Activated CD4-positive, alpha-beta T cell treated with anti-CD3 and anti-CD28 coated beads for 36 hours (primary cell): ENCODE data around the gene SPATC1L. TPM values are rescaled to one million over a fixed set of nuclear protein-coding genes. Genes with fewer than 3 reads are reported as not detected.
A peak's percentile ranks its signal among the peaks of the same experiment; 100 is the strongest.
"Not testable (repeated sequence)": the region's sequence is repeated elsewhere in the genome, so short reads cannot be mapped to it uniquely, and the experiment has no call there.

ENCODE experiments used
- ATAC-seq: fragments of 200-7000 bp; cut with Tn5 transposase; one replicate; pipeline ENCODE4 v1.10.0; 2021; ENCODE audit warnings: mild to moderate bottlenecking, moderate library complexity
- CTCF ChIA-PET: fragments of 350-600 bp; sonication (Branson Sonifier 250); formaldehyde crosslinking; loops from one replicate; lab custom pipeline; 2021; ENCODE audit warnings: antibody characterized with exemption; lab: Charles Lee
- POLR2A ChIA-PET: fragments of 350-600 bp; sonication (Branson Sonifier 250); formaldehyde crosslinking; loops from one replicate; lab custom pipeline; 2021; ENCODE audit warnings: antibody characterized with exemption, inconsistent platforms; lab: Charles Lee
- DNase-seq: peaks from one replicate; pipeline ENCODE4 v3.0.0-alpha.2; 2020
- H3K27ac Mint-ChIP-seq: one replicate; pipeline ENCODE4 v1.8.0; 2021; ENCODE audit warnings: mixed read lengths
- H3K27me3 Mint-ChIP-seq: one replicate; pipeline ENCODE4 v1.8.0; 2021; ENCODE audit warnings: mixed read lengths
- H3K36me3 Mint-ChIP-seq: one replicate; pipeline ENCODE4 v1.8.0; 2021; ENCODE audit warnings: low read depth, mixed read lengths
- H3K4me1 Mint-ChIP-seq: one replicate; pipeline ENCODE4 v1.8.0; 2021; ENCODE audit warnings: mixed read lengths
- H3K4me3 Mint-ChIP-seq: one replicate; pipeline ENCODE4 v1.8.0; 2021; ENCODE audit warnings: mild to moderate bottlenecking, moderate library complexity, mixed read lengths
- H3K9me3 Mint-ChIP-seq: one replicate; pipeline ENCODE4 v1.8.0; 2021; ENCODE audit warnings: low read depth, mixed read lengths
- intact Hi-C, 2 experiments: fragments of 100-400 bp; cut with DNase I in 1 of 2; cut with micrococcal nuclease in 1 of 2; formaldehyde crosslinking; loops; one replicate each; pipeline versions ENCODE4 v1.14.2 to v1.15.1; 2022 to 2024; cut with DNase I, micrococcal nuclease
- total RNA-seq, 2 experiments: library from RNA; stranded (reverse); gene quantifications; one replicate each; pipeline ENCODE4 v1.2.3, GENCODE V29; 2021

Gene SPATC1L
- total RNA-seq, 2 experiments from 2014 or later: 8.1 to 13.0 TPM

DNA sequence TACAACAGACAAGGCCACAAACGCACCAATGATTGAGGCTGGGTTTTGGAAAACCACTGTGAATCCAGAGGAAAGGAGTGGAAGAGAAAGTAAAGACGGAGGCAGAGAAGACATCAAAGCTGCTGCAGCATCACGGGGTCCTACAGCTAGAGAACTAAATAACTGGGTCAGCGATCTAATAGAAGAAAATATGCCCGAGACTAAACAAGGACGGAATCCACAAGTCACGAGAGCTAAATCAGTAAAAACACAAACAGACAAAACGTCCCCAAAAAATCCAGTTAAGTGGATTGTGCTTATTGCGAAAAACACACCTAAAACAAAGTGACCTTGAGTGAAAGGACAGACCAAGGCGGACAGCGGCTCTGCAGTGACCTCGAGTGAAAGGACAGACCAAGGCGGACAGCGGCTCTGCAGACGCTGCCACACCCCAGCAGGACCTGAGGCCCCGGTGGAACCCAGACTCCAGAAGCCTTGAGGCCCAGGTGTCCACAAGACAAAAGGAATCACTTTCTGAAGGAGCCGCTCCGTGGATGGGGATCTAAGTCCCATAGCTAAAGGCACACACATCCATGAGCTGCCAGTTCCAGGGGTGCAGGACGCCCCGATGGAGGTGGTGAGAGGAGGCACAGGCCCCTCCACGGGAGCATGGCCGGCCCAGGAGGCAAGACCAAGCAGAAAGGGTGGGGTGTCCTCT lies 34.9 kb downstream of the SPATC1L start:
- H3K27me3 Mint-ChIP-seq: no peaks in the 10 kb centered on the region
- no peak for ATAC-seq
- no peaks in the 10 kb centered on the region for H3K36me3 Mint-ChIP-seq
- CTCF ChIA-PET: interaction anchor here (1.0 kb wide), 1 partner anchor 9 kb away, joined by 3 read pairs; no protein-coding TSS in a partner anchor
- intact Hi-C loops: no loop called here
- H3K4me3 Mint-ChIP-seq: no peak overlapping the region
- H3K27ac Mint-ChIP-seq: no peak overlapping the region
- POLR2A ChIA-PET: no interaction called here
- peak; percentile 1 for DNase-seq
- H3K4me1 Mint-ChIP-seq: peaks cover 4% of the 10 kb centered on the region
- H3K9me3 Mint-ChIP-seq: no peaks in the 10 kb centered on the region

- Mint-ChIP-seq H3K36me3 (no peaks in the 10 kb centered on the region), H3K27me3 (no peaks in the 10 kb centered on the region), H3K4me3 (no peak overlapping the region), H3K4me1 (peaks cover 12% of the 10 kb centered on the region), H3K9me3 (no peaks in the 10 kb centered on the region), H3K27ac (no peak overlapping the region)
- ATAC-seq (no peak), DNase-seq (no peak)
- ChIA-PET CTCF (no interaction called here), POLR2A (no interaction called here)
- intact Hi-C loops: no loop called here
Measured at GRCh38 chr21:46148106-46148505, 36.2 kb downstream of the SPATC1L start.

DNA sequence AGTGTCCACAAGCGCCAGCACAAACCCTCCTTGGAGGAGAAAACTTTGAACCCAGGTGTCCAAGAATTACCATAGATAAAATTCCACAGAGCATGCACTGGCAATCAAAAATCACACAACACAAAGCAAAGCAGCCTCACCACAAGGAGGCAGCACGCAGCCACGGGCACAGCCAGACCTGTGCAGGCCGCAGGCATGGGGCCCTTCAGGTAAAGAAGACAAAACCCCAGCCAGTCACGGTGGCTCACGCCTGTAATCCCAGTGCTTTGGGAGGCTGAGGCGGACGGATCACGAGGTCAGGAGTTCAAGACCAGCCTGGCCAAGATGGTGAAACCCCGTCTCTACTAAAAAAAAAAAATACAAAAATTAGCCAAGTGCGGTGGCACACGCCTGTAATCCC lies 36.8 kb downstream of the SPATC1L start:
- H3K27ac Mint-ChIP-seq, H3K9me3 Mint-ChIP-seq, H3K36me3 Mint-ChIP-seq, H3K4me3 Mint-ChIP-seq, H3K27me3 Mint-ChIP-seq, POLR2A ChIA-PET: not testable (repeated sequence)
- intact Hi-C loops: loop anchor here in 1 of 2 experiments (1.0 kb wide), 1 partner anchor 138 kb away; the partner anchor contains the start of gene MCM3AP
- ATAC-seq (peak; percentile 21), DNase-seq (peak; percentile 77)
- CTCF ChIA-PET: interaction anchor here (0.7 kb wide), 1 partner anchor 107 kb away, joined by 3 read pairs; no protein-coding TSS in a partner anchor
- peaks cover 12% of the 10 kb centered on the region for H3K4me1 Mint-ChIP-seq

DNA sequence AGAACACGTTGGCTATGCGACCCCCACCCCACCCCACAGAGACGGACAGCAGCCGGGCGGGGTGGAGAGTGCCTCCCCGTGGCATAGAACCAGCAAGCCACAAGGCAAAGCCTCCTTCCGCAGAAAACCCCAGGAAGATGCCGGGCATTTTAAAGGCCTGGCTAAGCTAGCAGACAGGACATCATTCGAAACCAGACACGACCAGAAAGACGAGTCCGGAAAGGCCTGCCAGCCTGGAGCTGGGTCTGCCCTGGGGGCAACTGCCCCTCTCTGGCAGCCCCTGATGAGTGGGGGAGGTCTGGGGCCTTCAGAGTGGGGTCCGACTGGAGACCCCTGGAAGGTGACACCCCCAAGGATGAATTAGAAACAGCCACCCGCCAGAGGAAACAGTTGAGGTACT lies 37.4 kb downstream of the SPATC1L start:
- DNase-seq (no peak), ATAC-seq (no peak)
- ChIA-PET CTCF (interaction anchor here (0.7 kb wide), 1 partner anchor 108 kb away, joined by 3 read pairs; no protein-coding TSS in a partner anchor), POLR2A (no interaction called here)
- Mint-ChIP-seq H3K27me3 (no peaks in the 10 kb centered on the region), H3K4me1 (peaks cover 12% of the 10 kb centered on the region), H3K9me3 (no peaks in the 10 kb centered on the region), H3K4me3 (no peak overlapping the region), H3K36me3 (no peaks in the 10 kb centered on the region), H3K27ac (no peak overlapping the region)
- intact Hi-C loops: loop anchor here in 1 of 2 experiments (1.0 kb wide), 1 partner anchor 138 kb away; the partner anchor contains the start of gene MCM3AP

DNA sequence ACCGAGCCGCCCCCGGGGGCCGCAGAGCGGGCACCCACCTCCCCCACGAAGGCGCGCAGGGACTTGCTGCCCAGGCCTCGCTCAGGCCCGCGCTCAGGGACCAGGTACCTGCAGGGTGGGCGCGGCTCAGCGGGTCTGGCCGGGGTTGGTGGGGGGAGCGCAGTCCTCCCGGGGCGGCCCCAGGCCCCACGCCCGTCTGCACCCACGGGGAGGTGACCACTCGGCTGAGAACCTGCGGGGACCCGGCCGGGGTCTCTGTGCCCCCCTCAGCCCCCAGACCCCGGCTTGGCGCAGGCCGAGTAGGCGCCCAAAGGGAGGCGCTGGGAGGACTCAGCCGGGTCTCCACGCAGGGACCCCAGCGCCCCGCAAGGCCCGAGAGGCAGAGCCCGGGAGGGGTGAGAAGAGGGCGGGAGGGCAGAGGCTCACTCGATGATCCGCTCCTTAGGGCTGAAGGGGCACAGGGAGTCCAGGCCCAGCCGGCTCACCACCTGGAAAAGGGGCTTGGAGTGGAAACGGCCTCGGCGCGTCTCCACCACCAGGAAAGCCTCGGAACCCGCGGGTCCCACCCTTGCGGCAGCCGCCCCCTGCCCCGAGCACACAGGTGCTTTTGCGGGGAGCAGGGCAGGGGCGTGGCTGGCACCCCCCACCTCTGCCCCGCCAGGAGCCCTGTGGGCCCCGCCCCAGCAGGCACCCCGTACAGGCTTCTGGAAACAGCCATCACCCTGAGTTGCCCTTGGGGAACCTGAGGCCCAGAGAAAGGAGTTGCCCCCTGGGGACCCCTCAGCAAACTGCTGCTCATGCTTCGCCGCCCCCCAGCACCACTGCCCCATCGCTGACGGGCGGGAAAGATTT lies 38.2 kb downstream of the SPATC1L start:
- Mint-ChIP-seq H3K9me3 (no peaks in the 10 kb centered on the region), H3K27ac (no peak overlapping the region), H3K4me3 (no peak overlapping the region), H3K4me1 (peaks cover 12% of the 10 kb centered on the region), H3K36me3 (no peaks in the 10 kb centered on the region), H3K27me3 (no peaks in the 10 kb centered on the region)
- no peak for ATAC-seq
- CTCF ChIA-PET: no interaction called here
- POLR2A ChIA-PET: no interaction called here
- no peak for DNase-seq
- intact Hi-C loops: no loop called here

- no peaks in the 10 kb centered on the region for H3K27me3 Mint-ChIP-seq
- intact Hi-C loops: no loop called here
- no peaks in the 10 kb centered on the region for H3K36me3 Mint-ChIP-seq
- ATAC-seq: no peak
- no peak overlapping the region for H3K4me3 Mint-ChIP-seq
- H3K27ac Mint-ChIP-seq: no peak overlapping the region
- H3K9me3 Mint-ChIP-seq: no peaks in the 10 kb centered on the region
- ChIA-PET CTCF (no interaction called here), POLR2A (no interaction called here)
- H3K4me1 Mint-ChIP-seq: peaks cover 12% of the 10 kb centered on the region
- no peak for DNase-seq
Measured at GRCh38 chr21:46145159-46145839, 39.0 kb downstream of the SPATC1L start.

DNA sequence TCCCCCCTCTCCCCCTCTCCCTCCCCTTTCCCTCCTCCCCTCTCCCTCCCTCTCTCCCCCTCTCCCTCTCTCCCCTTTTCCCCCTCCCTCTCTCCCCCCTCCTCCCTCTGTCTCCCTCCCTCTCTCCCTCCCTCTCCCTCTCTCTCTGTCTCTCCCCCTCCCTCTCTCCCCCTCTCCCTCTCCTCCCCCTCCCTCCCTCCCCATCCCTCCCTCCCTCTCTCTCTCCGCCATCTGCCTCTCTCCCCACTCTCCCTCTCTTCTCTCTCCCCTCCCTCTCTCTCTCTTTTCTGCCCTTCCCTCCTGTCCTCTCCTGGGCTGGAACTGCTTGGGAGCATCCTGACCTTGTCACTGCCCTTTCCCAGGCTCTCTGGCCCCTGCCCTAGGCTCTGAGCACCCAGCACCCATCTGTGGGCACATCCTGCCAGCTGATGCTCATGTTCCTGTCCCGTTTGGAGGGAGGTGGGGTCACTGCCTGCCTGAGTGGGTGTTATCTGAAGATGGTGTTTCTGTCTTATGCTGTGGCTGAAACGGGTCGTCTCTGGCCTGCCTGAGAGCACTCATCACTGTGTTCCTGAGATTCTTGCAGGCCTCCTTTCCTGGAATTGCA lies 39.7 kb downstream of the SPATC1L start:
- peaks cover 12% of the 10 kb centered on the region for H3K4me1 Mint-ChIP-seq
- intact Hi-C loops: loop anchor here (1.0 to 5.0 kb wide), 3 partner anchors 172 to 314 kb away; partner anchors contain the start of genes DIP2A (in 1 of the 2) and PCNT (in 1 of the 2)
- H3K36me3 Mint-ChIP-seq: no peaks in the 10 kb centered on the region
- POLR2A ChIA-PET: interaction anchor here (1.0 kb wide), 1 partner anchor 9 kb away, joined by 4 read pairs; no protein-coding TSS in a partner anchor
- H3K27me3 Mint-ChIP-seq: no peaks in the 10 kb centered on the region
- peak overlapping the region; percentile 34 for H3K27ac Mint-ChIP-seq
- CTCF ChIA-PET: interaction anchor here (0.9 to 2.6 kb wide), 3 partner anchors 9 to 141 kb away, joined by 4 to 18 read pairs (median 9); partner anchors contain the start of genes MCM3AP and YBEY
- no peak for ATAC-seq
- no peak overlapping the region for H3K4me3 Mint-ChIP-seq
- peak; percentile 40 for DNase-seq
- H3K9me3 Mint-ChIP-seq: no peaks in the 10 kb centered on the region

DNA sequence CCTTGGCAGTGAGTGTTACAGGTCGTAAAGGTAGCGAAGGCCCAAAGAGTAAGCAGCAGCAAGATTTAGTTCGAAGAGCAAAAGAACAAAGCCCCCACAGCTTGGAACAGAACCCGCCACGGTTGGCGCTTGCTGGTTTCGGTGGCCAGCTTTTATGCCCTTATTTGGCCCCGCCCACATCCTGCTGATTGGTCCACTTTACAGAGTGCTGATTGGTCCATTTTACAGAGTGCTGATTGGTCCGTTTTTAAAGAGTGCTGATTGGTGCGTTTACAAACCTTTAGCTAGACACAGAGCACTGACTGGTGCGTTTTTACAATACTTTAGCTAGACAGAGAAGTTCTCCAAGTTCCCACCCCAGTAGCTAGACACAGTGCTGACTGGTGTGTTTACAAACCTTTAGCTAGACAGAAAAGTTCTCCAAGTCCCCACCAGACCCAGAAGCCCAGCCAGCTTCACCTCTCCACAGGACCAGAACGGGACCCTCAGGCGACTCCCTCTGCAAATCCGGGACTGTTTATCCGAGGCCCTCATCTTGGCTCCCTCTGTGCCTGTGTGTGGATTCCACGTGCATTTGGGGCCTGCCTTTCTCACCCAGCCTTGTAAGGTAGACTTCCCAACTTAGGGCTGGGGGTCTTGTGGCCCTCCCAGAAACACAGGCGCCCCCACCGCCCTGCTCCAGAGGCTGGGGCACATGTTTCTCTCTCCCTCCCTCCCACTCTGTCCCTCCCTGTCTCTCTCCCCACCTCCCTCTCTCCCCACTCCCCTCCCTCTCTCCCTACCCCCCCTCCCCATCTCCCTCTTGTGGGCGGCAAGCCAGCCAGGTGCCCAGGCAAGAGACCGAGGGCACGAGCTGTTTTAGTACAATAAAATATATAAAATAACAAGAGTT lies 41.4 kb downstream of the SPATC1L start:
- Mint-ChIP-seq H3K27me3 (no peaks in the 10 kb centered on the region), H3K4me1 (peaks cover 12% of the 10 kb centered on the region), H3K36me3 (no peaks in the 10 kb centered on the region), H3K9me3 (no peaks in the 10 kb centered on the region), H3K27ac (peak overlapping the region; percentile 37), H3K4me3 (no peak overlapping the region)
- ChIA-PET POLR2A (interaction anchor here (0.6 to 0.8 kb wide), 5 partner anchors 17 to 335 kb away, joined by 3 to 4 read pairs (median 3); no protein-coding TSS in a partner anchor), CTCF (interaction anchor here (0.6 to 2.6 kb wide), 12 partner anchors 11 to 1647 kb away, joined by 3 to 18 read pairs (median 4); partner anchors contain the start of genes MCM3AP and YBEY)
- ATAC-seq (no peak), DNase-seq (peak; percentile 28)
- intact Hi-C loops: loop anchor here (1.0 to 5.0 kb wide), 5 partner anchors 41 to 171 kb away; partner anchors contain the start of genes LSS (in 2 of the 2), SPATC1L (in 1 of the 2) and YBEY (in 1 of the 2)

DNA sequence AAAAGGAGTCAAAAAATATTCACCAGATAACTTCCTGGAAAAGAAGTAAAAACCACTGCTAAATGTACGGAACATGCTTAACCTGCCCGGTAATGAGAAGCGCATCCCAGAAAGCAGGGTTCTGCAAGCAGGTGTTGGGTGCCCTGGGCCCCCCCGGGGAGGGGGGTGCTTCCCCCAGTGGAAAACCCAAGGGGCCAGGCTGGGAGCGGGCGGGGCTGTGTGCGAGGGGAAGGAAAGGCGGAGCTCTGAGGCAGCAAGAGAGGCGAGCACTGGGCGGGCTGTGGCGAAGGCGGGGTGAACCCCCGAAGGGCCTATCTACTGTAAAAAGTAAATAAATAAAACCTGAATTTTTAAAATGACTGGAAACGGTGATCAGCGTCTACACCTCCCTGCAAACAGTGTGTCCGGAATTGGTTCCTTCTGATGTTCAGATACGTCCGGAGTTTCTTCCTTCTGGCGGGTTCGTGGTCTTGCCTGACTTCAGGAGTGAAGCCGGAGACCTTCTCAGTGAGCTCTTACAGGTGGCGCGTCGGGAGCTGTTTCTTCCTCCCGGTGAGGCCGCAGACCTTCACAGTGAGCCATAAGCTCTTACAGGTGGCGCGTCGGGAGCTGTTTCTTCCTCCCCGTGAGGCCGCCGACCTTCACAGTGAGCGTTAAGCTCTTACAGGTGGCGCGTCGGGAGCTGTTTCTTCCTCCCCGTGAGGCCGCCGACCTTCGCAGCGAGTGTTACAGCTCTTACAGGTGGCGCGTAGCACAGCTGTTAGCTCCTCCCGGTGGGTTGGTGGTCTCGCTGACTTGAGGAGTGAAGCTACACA lies 42.3 kb downstream of the SPATC1L start:
- ATAC-seq (no peak), DNase-seq (no peak)
- Mint-ChIP-seq H3K36me3 (no peaks in the 10 kb centered on the region), H3K27me3 (no peaks in the 10 kb centered on the region), H3K4me3 (no peak overlapping the region), H3K4me1 (peaks cover 12% of the 10 kb centered on the region), H3K9me3 (no peaks in the 10 kb centered on the region), H3K27ac (no peak overlapping the region)
- intact Hi-C loops: loop anchor here (2.0 to 5.0 kb wide), 2 partner anchors 145 to 170 kb away; partner anchors contain the start of gene YBEY (in 1 of the 2)
- ChIA-PET CTCF (interaction anchor here (0.9 to 2.6 kb wide), 3 partner anchors 11 to 316 kb away, joined by 3 to 18 read pairs (median 5); no protein-coding TSS in a partner anchor), POLR2A (interaction anchor here (0.6 kb wide), 1 partner anchor 336 kb away, joined by 3 read pairs; no protein-coding TSS in a partner anchor)
